H9 (cell line): ENCODE data around the gene TLL2. TPM values are rescaled to one million over a fixed set of nuclear protein-coding genes. Genes with fewer than 3 reads are reported as not detected.

ENCODE experiments used
- DNase-seq: peaks from one replicate; pipeline ENCODE4 v3.0.0-alpha.2; 2017
- H2AFZ ChIP-seq: one replicate; pipeline ENCODE4 v1.6.1; 2013; ENCODE audit warnings: mild to moderate bottlenecking, low read length, control low read depth, moderate library complexity
- H2AK5ac ChIP-seq: 2 replicates; pipeline ENCODE4 v1.6.1; 2013; ENCODE audit warnings: low read length, control low read depth, mixed read lengths; ENCODE audit not compliant: insufficient read length
- H2BK120ac ChIP-seq: one replicate; pipeline ENCODE4 v1.6.1; 2013; ENCODE audit warnings: low read depth, mild to moderate bottlenecking, low read length, control low read depth, inconsistent platforms; ENCODE audit not compliant: poor library complexity, severe bottlenecking
- H2BK12ac ChIP-seq: 2 replicates; pipeline ENCODE4 v1.6.1; 2013; ENCODE audit warnings: low read length, control low read depth, mixed read lengths, low read depth; ENCODE audit not compliant: insufficient read length
- H2BK15ac ChIP-seq: 2 replicates; pipeline ENCODE4 v1.6.1; 2013; ENCODE audit warnings: low read depth, low read length, control low read depth
- H2BK20ac ChIP-seq: one replicate; pipeline ENCODE4 v1.6.1; 2013; ENCODE audit warnings: low read depth, mild to moderate bottlenecking, low read length, control low read depth, inconsistent platforms; ENCODE audit not compliant: poor library complexity, severe bottlenecking
- H2BK5ac ChIP-seq: 2 replicates; pipeline ENCODE4 v1.6.1; 2013; ENCODE audit warnings: low read length, control low read depth, mixed read lengths; ENCODE audit not compliant: insufficient read length
- H3K14ac ChIP-seq: 2 replicates; pipeline ENCODE4 v1.6.1; 2013; ENCODE audit warnings: low read length, control low read depth; ENCODE audit not compliant: insufficient read depth
- H3K18ac ChIP-seq: 2 replicates; pipeline ENCODE4 v1.6.1; 2013; ENCODE audit warnings: low read depth, mild to moderate bottlenecking, mixed read lengths, low read length, control low read depth; ENCODE audit not compliant: insufficient read length
- H3K23ac ChIP-seq: 2 replicates; pipeline ENCODE4 v1.6.1; 2013; ENCODE audit warnings: low read length, control low read depth, mixed read lengths, low read depth; ENCODE audit not compliant: insufficient read length
- H3K23me2 ChIP-seq: 2 replicates; pipeline ENCODE4 v1.6.1; 2013; ENCODE audit warnings: low read depth, mild to moderate bottlenecking, mixed read lengths, low read length, control low read depth; ENCODE audit not compliant: insufficient read length, poor library complexity, severe bottlenecking
- H3K27ac ChIP-seq: 2 replicates; pipeline ENCODE4 v1.5.1; 2013; ENCODE audit warnings: low read length, control low read depth, mixed read lengths, low read depth; ENCODE audit not compliant: insufficient read length
- H3K27me3 ChIP-seq: 2 replicates; pipeline ENCODE4 v1.6.1; 2013; ENCODE audit warnings: low read length, control low read depth, inconsistent platforms; ENCODE audit not compliant: insufficient read depth
- H3K4ac ChIP-seq: 2 replicates; pipeline ENCODE4 v1.6.1; 2013; ENCODE audit warnings: low read depth, mild to moderate bottlenecking, control low read depth, inconsistent platforms, low read length, moderate library complexity
- H3K4me1 ChIP-seq: 2 replicates; pipeline ENCODE4 v1.6.1; 2013; ENCODE audit warnings: low read length, control low read depth, inconsistent platforms; ENCODE audit not compliant: insufficient read depth
- H3K4me2 ChIP-seq: 2 replicates; pipeline ENCODE4 v1.6.1; 2013; ENCODE audit warnings: low read length, control low read depth, mixed read lengths; ENCODE audit not compliant: insufficient read length, insufficient read depth
- H3K56ac ChIP-seq: 2 replicates; pipeline ENCODE4 v1.6.1; 2013; ENCODE audit warnings: low read depth, mild to moderate bottlenecking, mixed read lengths, low read length, control low read depth; ENCODE audit not compliant: insufficient read length
- H3K79me1 ChIP-seq: 2 replicates; pipeline ENCODE4 v1.6.1; 2013; ENCODE audit warnings: low read depth, mild to moderate bottlenecking, moderate library complexity, low read length, control low read depth, inconsistent platforms; ENCODE audit not compliant: insufficient read depth, poor library complexity, severe bottlenecking
- H3K79me2 ChIP-seq: 2 replicates; pipeline ENCODE4 v1.6.1; 2013; ENCODE audit warnings: low read length, control low read depth, inconsistent platforms; ENCODE audit not compliant: insufficient read depth
- H3K9ac ChIP-seq: 2 replicates; pipeline ENCODE4 v1.6.1; 2013; ENCODE audit warnings: low read length, control low read depth, mixed read lengths; ENCODE audit not compliant: insufficient read length; ENCODE audit errors: extremely low read depth
- H3K9me3 ChIP-seq: one replicate; pipeline ENCODE4 v1.6.1; 2013; ENCODE audit warnings: low read depth, low read length, inconsistent platforms; ENCODE audit not compliant: control insufficient read depth
- H3T11ph ChIP-seq: one replicate; pipeline ENCODE4 v1.6.1; 2013; ENCODE audit warnings: mild to moderate bottlenecking, low read length, control low read depth, inconsistent platforms
- H4K20me1 ChIP-seq: one replicate; pipeline ENCODE4 v1.6.1; 2013; ENCODE audit not compliant: control insufficient read depth, insufficient read length, insufficient read depth
- H4K5ac ChIP-seq: 2 replicates; pipeline ENCODE4 v1.6.1; 2013; ENCODE audit warnings: low read depth, mild to moderate bottlenecking, mixed read lengths, low read length, control low read depth; ENCODE audit not compliant: insufficient read length
- H4K8ac ChIP-seq: replicated peaks from 2 replicates; pipeline ENCODE4 v1.6.1; 2013; ENCODE audit warnings: low read length, control low read depth, mixed read lengths, low read depth; ENCODE audit not compliant: insufficient read length
- H4K91ac ChIP-seq: 2 replicates; pipeline ENCODE4 v1.6.1; 2013; ENCODE audit warnings: low read depth, mild to moderate bottlenecking, moderate library complexity, mixed read lengths, low read length, control low read depth; ENCODE audit not compliant: insufficient read length
- H3K27ac Mint-ChIP-seq, 3 experiments: 2 replicates in 2 of 3; 3 replicates in 1 of 3; pipeline ENCODE4 v1.8.0; 2020 to 2021; ENCODE audit warnings: mixed read lengths in 3 of 3, mild to moderate bottlenecking in 1 of 3, moderate library complexity in 1 of 3
- H3K27me3 Mint-ChIP-seq: 2 replicates; pipeline ENCODE4 v1.8.0; 2021; ENCODE audit warnings: low read depth, mild to moderate bottlenecking, moderate library complexity, mixed read lengths
- H3K36me3 Mint-ChIP-seq, 3 experiments: 2 replicates in 2 of 3; 3 replicates in 1 of 3; pipeline ENCODE4 v1.8.0; 2020 to 2021; ENCODE audit warnings: low read depth in 3 of 3, mixed read lengths in 3 of 3; ENCODE audit not compliant: insufficient read depth in 1 of 3
- H3K4me1 Mint-ChIP-seq, 2 experiments: 2 replicates each; pipeline ENCODE4 v1.8.0; 2020; ENCODE audit warnings: mixed read lengths in 2 of 2
- H3K4me3 Mint-ChIP-seq, 2 experiments: 2 replicates in 1 of 2; 3 replicates in 1 of 2; pipeline ENCODE4 v1.8.0; 2020 to 2021; ENCODE audit warnings: mild to moderate bottlenecking in 2 of 2, mixed read lengths in 2 of 2, moderate library complexity in 1 of 2
- H3K9me3 Mint-ChIP-seq, 2 experiments: 2 replicates in 1 of 2; 3 replicates in 1 of 2; pipeline ENCODE4 v1.8.0; 2020; ENCODE audit warnings: mild to moderate bottlenecking in 2 of 2, mixed read lengths in 2 of 2, moderate library complexity in 1 of 2
- CTCF ChIP-seq: fragments of 200-600 bp; sonication (generic); conservative IDR thresholded peaks from 3 replicates; pipeline ENCODE4 v1.8.0; 2021; ENCODE audit warnings: antibody characterized with exemption, mild to moderate bottlenecking
- WGBS: extraction: QIAGEN DNeasy Blood & Tissue Kit; methylation state at CpG from one replicate; pipeline ENCODE4 v1.1.7; 2013; ENCODE audit warnings: missing lambda C conversion rate, low lambda C conversion rate, mixed read lengths; ENCODE audit not compliant: insufficient read length; ENCODE audit errors: extremely low coverage; 5-methylcytosine and 5-hydroxymethylcytosine counted together
- total RNA-seq: library from RNA; stranded (reverse); gene quantifications from 2 replicates; pipeline ENCODE4 v1.2.1, GENCODE V29; 2021

The TLL2 gene
- total RNA-seq, 1 experiment from 2014 or later: 1.4 TPM

DNA sequence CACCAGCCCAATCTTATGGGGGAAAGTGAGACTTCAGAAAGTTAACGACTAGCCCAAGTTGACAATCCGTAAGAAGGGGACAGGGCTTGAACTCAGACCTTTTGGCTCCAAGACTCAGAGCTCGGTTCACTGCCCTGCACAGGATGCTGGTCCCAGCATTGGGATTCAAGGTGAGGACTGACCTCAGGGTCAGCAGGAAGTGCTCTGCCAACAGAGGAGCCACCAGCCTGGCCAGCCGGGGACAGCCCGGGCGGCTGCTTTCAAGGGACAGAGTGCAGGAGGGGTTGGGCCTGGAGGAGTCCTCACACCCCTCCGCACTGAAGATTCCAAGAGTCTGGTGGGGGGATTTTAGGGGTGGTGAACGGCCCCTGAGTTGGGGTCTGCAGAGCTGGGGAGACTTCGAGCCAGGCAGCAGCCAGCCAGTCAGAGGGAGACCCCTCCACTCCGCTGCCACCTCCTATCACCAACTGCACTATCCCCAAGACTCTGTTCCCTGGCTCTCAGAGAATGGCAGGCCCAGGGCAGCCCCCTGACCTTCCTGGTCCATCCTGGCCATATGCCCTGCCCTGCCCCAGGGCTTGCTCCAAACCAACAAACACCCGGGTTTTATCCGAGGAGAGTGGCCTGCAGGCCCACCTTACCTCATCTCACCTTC, 19.7 kb downstream of the TLL2 start:
- H3K27me3 ChIP-seq: no peaks in the 10 kb centered on the region
- Mint-ChIP-seq H3K4me3 (no peak overlapping the region), H3K4me1 (peaks cover 5 to 9% of the 10 kb centered on the region in 2 experiments; a peak in 3 of 4 replicates), H3K36me3 (no peaks in the 10 kb centered on the region; a peak in 1 of 7 replicates), H3K27me3 (peaks cover 7% of the 10 kb centered on the region), H3K9me3 (no peaks in the 10 kb centered on the region), H3K27ac (no peak overlapping the region)
- no peaks in the 10 kb centered on the region for H3K79me1 ChIP-seq
- no peak overlapping the region for H3K23ac ChIP-seq
- no peaks in the 10 kb centered on the region for H4K20me1 ChIP-seq
- H3K18ac ChIP-seq: no peak overlapping the region
- no peak overlapping the region for H2BK12ac ChIP-seq
- no peak overlapping the region for H4K8ac ChIP-seq
- H3T11ph ChIP-seq: no peak overlapping the region
- H2AK5ac ChIP-seq: no peak overlapping the region
- H2BK15ac ChIP-seq: no peak overlapping the region
- H2BK20ac ChIP-seq: no peak overlapping the region
- H3K23me2 ChIP-seq: no peaks in the 10 kb centered on the region
- peak; percentile 10 for DNase-seq
- no peaks in the 10 kb centered on the region for H3K4me1 ChIP-seq
- no peaks in the 10 kb centered on the region for H3K79me2 ChIP-seq
- H3K4me2 ChIP-seq: no peak overlapping the region
- H2AFZ ChIP-seq: no peak overlapping the region
- H4K91ac ChIP-seq: no peak overlapping the region
- no peak overlapping the region for H3K56ac ChIP-seq
- no peak overlapping the region for H2BK120ac ChIP-seq
- no peak overlapping the region for H3K4ac ChIP-seq
- H3K9me3 ChIP-seq: no peaks in the 10 kb centered on the region
- WGBS: no CpG with 5 or more reads among the region's 12 CpGs
- no peak overlapping the region for H3K14ac ChIP-seq
- no peak overlapping the region for H3K9ac ChIP-seq
- H4K5ac ChIP-seq: no peak overlapping the region
- no peak for TF ChIP-seq CTCF
- H3K27ac ChIP-seq: no peak overlapping the region
- no peak overlapping the region for H2BK5ac ChIP-seq
